GM18517 (cell line): ENCODE results near the gene VPS37D.
A peak's percentile ranks its signal among the peaks of the same experiment; 100 is the strongest.
"Not testable (repeated sequence)": the region's sequence is repeated elsewhere in the genome, so short reads cannot be mapped to it uniquely, and the experiment has no call there.

ENCODE experiments used
- ATAC-seq: cut with Tn5 transposase; IDR thresholded peaks from one replicate; pipeline ENCODE4 v1.9.1; 2021; ENCODE audit warnings: mild to moderate bottlenecking, moderate library complexity; ENCODE audit not compliant: unreplicated experiment

The VPS37D gene

GRCh38 chr7:73667344-73668102 lies at the start of gene VPS37D:
VPS37D (plus strand) TSS chr7:73667831; CDS start chr7:73667959, 128 bp downstream.
- peak; percentile 54 for ATAC-seq

GRCh38 chr7:73618538-73618937 lies 49.1 kb upstream of the VPS37D start:
- no peak for ATAC-seq

GRCh38 chr7:73619394-73619793 lies 48.2 kb upstream of the VPS37D start:
- not testable (repeated sequence) for ATAC-seq

GRCh38 chr7:73621168-73622063 lies 46.2 kb upstream of the VPS37D start:
- no peak for ATAC-seq

- no peak for ATAC-seq
Measured at GRCh38 chr7:73622527-73622908, 45.1 kb upstream of the VPS37D start.

- no peak for ATAC-seq
Measured at GRCh38 chr7:73622909-73623797, 44.5 kb upstream of the VPS37D start.

- ATAC-seq: no peak
Measured at GRCh38 chr7:73623798-73624668, 43.6 kb upstream of the VPS37D start, which contains the start of gene MLXIPL. MLXIPL (minus strand) TSS chr7:73624522; CDS start chr7:73624492, 30 bp downstream.

- ATAC-seq: no peak
Measured at GRCh38 chr7:73624669-73625001, 43.0 kb upstream of the VPS37D start.

- no peak for ATAC-seq
Measured at GRCh38 chr7:73625276-73625675, 42.4 kb upstream of the VPS37D start.

GRCh38 chr7:73626814-73627213 lies 40.8 kb upstream of the VPS37D start:
- ATAC-seq: no peak

- ATAC-seq: no peak
Measured at GRCh38 chr7:73628504-73628903, 39.1 kb upstream of the VPS37D start.

- ATAC-seq: no peak
Measured at GRCh38 chr7:73631558-73631957, 36.1 kb upstream of the VPS37D start.

- ATAC-seq: no peak
Measured at GRCh38 chr7:73633323-73633722, 34.3 kb upstream of the VPS37D start.

- no peak for ATAC-seq
Measured at GRCh38 chr7:73633844-73634243, 33.8 kb upstream of the VPS37D start.

GRCh38 chr7:73635428-73636200 lies 32.0 kb upstream of the VPS37D start:
- ATAC-seq: no peak

GRCh38 chr7:73638911-73639310 lies 28.7 kb upstream of the VPS37D start:
- ATAC-seq: no peak

GRCh38 chr7:73642834-73643233 lies 24.8 kb upstream of the VPS37D start:
- ATAC-seq: no peak

GRCh38 chr7:73644688-73645286 lies 22.8 kb upstream of the VPS37D start:
- ATAC-seq: no peak

GRCh38 chr7:73645643-73646174 lies 21.9 kb upstream of the VPS37D start:
- ATAC-seq: no peak
